B cell (primary cell): ENCODE results near the gene ABHD13. TPM values are rescaled to one million over a fixed set of nuclear protein-coding genes. Genes with fewer than 3 reads are reported as not detected.

Experiments
- ATAC-seq: fragments of 200-7000 bp; cut with Tn5 transposase; one replicate; pipeline ENCODE4 v1.10.0; 2021; ENCODE audit warnings: low read depth, mild to moderate bottlenecking, moderate number of reproducible peaks, moderate library complexity
- CTCF ChIA-PET: fragments of 350-600 bp; sonication (Branson Sonifier 250); formaldehyde crosslinking; loops from one replicate; lab custom pipeline; 2021; ENCODE audit warnings: antibody characterized with exemption, inconsistent platforms; lab: Charles Lee
- POLR2A ChIA-PET: fragments of 350-600 bp; sonication (Branson Sonifier 250); formaldehyde crosslinking; loops from one replicate; lab custom pipeline; 2021; ENCODE audit warnings: antibody characterized with exemption; lab: Charles Lee
- DNase-seq: peaks from one replicate; pipeline ENCODE4 v3.0.0; 2013
- H2AFZ ChIP-seq: 2 replicates; pipeline ENCODE4 v1.6.1; 2012; ENCODE audit warnings: mild to moderate bottlenecking, low read depth, low read length; ENCODE audit not compliant: insufficient read depth, poor library complexity, severe bottlenecking
- H3K27ac ChIP-seq, 2 donors: 1 replicate in 1 of 2; 2 replicates in 1 of 2; pipeline ENCODE4 v1.5.1; 2012 to 2013; ENCODE audit warnings: low read length in 2 of 2, mild to moderate bottlenecking in 2 of 2, moderate library complexity in 1 of 2
- H3K27me3 ChIP-seq, 4 experiments: fragments of 200-600 bp in 1 of 4; sonication (generic) in 1 of 4; replicated peaks in 1 of 4; 1 replicate in 2 of 4; 2 replicates in 2 of 4; pipeline versions ENCODE4 v1.6.1 to v1.7.0; 2013 to 2016; ENCODE audit warnings: low read length in 3 of 4, mild to moderate bottlenecking in 2 of 4, mixed read lengths in 1 of 4, moderate library complexity in 1 of 4; ENCODE audit not compliant: insufficient read depth in 4 of 4, control insufficient read depth in 3 of 4; ENCODE audit errors: control extremely low read depth in 1 of 4
- H3K36me3 ChIP-seq, 2 experiments: replicated peaks in 1 of 2; 1 replicate in 1 of 2; 2 replicates in 1 of 2; pipeline versions ENCODE4 v1.6.1 to v1.7.1; 2013; ENCODE audit warnings: low read length in 1 of 2; ENCODE audit not compliant: insufficient read depth in 2 of 2, control insufficient read depth in 1 of 2; ENCODE audit errors: control extremely low read depth in 1 of 2, extremely low read depth in 1 of 2
- H3K4me1 ChIP-seq, 2 donors: fragments of 200-600 bp in 1 of 2; sonication (generic) in 1 of 2; 1 replicate in 1 of 2; 2 replicates in 1 of 2; pipeline versions ENCODE4 v1.5.1 to v1.6.1; 2013 to 2017; ENCODE audit warnings: low read length in 2 of 2; ENCODE audit not compliant: control insufficient read depth in 2 of 2, insufficient read depth in 2 of 2
- H3K4me2 ChIP-seq: replicated peaks from 2 replicates; pipeline ENCODE3; 2012; ENCODE audit warnings: mild to moderate bottlenecking, low read depth, low read length; ENCODE audit not compliant: poor library complexity, severe bottlenecking
- H3K4me3 ChIP-seq, 5 experiments: fragments of 200-600 bp in 1 of 5; sonication (generic) in 1 of 5; 1 replicate in 3 of 5; 2 replicates in 2 of 5; pipeline versions ENCODE4 v1.5.1 to v1.7.0; 2011 to 2016; ENCODE audit warnings: low read length in 4 of 5, mild to moderate bottlenecking in 4 of 5, low read depth in 2 of 5, control low read depth in 1 of 5, moderate library complexity in 1 of 5; ENCODE audit not compliant: insufficient read depth in 1 of 5; ENCODE audit errors: control extremely low read depth in 1 of 5, extremely low read depth in 1 of 5
- H3K79me2 ChIP-seq: fragments of 200-600 bp; sonication (generic); one replicate; pipeline ENCODE4 v1.6.0; 2016; ENCODE audit warnings: low read length; ENCODE audit not compliant: control insufficient read depth, insufficient read depth
- H3K9ac ChIP-seq: fragments of 200-600 bp; sonication (generic); 2 replicates; pipeline ENCODE4 v1.6.1; 2017; ENCODE audit warnings: mild to moderate bottlenecking, low read length, moderate library complexity
- H3K9me3 ChIP-seq, 3 donors: one replicate each; pipeline versions ENCODE4 v1.6.1 to v1.7.1; 2013; ENCODE audit warnings: low read length in 2 of 3; ENCODE audit not compliant: control insufficient read depth in 2 of 3, insufficient read depth in 1 of 3; ENCODE audit errors: control extremely low read depth in 1 of 3
- H4K20me1 ChIP-seq: 2 replicates; pipeline ENCODE4 v1.6.0; 2012; ENCODE audit warnings: mild to moderate bottlenecking, low read length; ENCODE audit not compliant: insufficient read depth, control insufficient read depth, poor library complexity, severe bottlenecking
- H3K27ac Mint-ChIP-seq: one replicate; pipeline ENCODE4 v1.8.0; 2021; ENCODE audit warnings: mixed read lengths
- H3K27me3 Mint-ChIP-seq: one replicate; pipeline ENCODE4 v1.8.0; 2021; ENCODE audit warnings: mixed read lengths
- H3K4me1 Mint-ChIP-seq: one replicate; pipeline ENCODE4 v1.8.0; 2021; ENCODE audit warnings: mixed read lengths
- H3K4me3 Mint-ChIP-seq: one replicate; pipeline ENCODE4 v1.8.0; 2021; ENCODE audit warnings: mixed read lengths
- H3K9me3 Mint-ChIP-seq: one replicate; pipeline ENCODE4 v1.8.0; 2022; ENCODE audit warnings: mixed read lengths; ENCODE audit not compliant: insufficient read depth
- CTCF ChIP-seq: fragments of 200-600 bp; IDR thresholded peaks from one replicate; pipeline ENCODE4 v1.8.0; 2022; ENCODE audit warnings: antibody characterized with exemption, mild to moderate bottlenecking
- EZH2 ChIP-seq: IDR thresholded peaks from 2 replicates; pipeline ENCODE4 v1.6.1; 2012; ENCODE audit warnings: borderline replicate concordance, low read depth, mild to moderate bottlenecking, moderate library complexity, low read length; ENCODE audit not compliant: insufficient read depth, poor library complexity, severe bottlenecking
- WGBS: methylation state at CpG from one replicate; pipeline ENCODE4 v1.1.5; 2013; ENCODE audit warnings: missing lambda C conversion rate; ENCODE audit not compliant: insufficient coverage; 5-methylcytosine and 5-hydroxymethylcytosine counted together
- intact Hi-C: fragments of 100-400 bp; cut with micrococcal nuclease; formaldehyde crosslinking; loops from one replicate; pipeline ENCODE4 v1.10.0; 2022
- polyA plus RNA-seq: library from polyadenylated mRNA; depleted of rRNA; stranded (reverse); fragments of >200 nt; gene quantifications from 2 replicates; pipeline ENCODE4 v1.2.3, GENCODE V29; 2012
- total RNA-seq, 2 donors: library from RNA; stranded (reverse); fragments of 120-200 nt in 1 of 2; gene quantifications; 1 replicate in 1 of 2; 2 replicates in 1 of 2; pipeline versions ENCODE4 v1.2.3 to v1.2.4, GENCODE V29; 2013 to 2022

ABHD13 gene
- total and polyA plus RNA-seq, 2 donors (not counting 1 experiment from before 2014, with no cell fraction given): 6.2 to 14.6 TPM

GRCh38 chr13:108168929-108169328 lies 49.3 kb upstream of the ABHD13 start:
- ATAC-seq (no peak), DNase-seq (no peak)
- Histone ChIP-seq H3K27me3 (peaks cover 0 to 5% (median 0%) of the 10 kb centered on the region in 4 experiments), H3K27ac (no peak overlapping the region), H3K79me2 (no peaks in the 10 kb centered on the region), H3K4me1 (no peaks in the 10 kb centered on the region), H4K20me1 (no peaks in the 10 kb centered on the region), H3K36me3 (no peaks in the 10 kb centered on the region), H3K9me3 (peaks cover 0 to 9% (median 7%) of the 10 kb centered on the region in 3 donors), H2AFZ (no peak overlapping the region), H3K4me2 (no peak overlapping the region), H3K9ac (no peak overlapping the region), H3K4me3 (no peak overlapping the region)
- no peaks in the 10 kb centered on the region for H3K4me1 Mint-ChIP-seq
- CTCF ChIA-PET: interaction anchor here (0.5 kb wide), 1 partner anchor 13 kb away, joined by 3 read pairs; no protein-coding TSS in a partner anchor
- no peak overlapping the region for H3K4me3 Mint-ChIP-seq
- intact Hi-C loops: no loop called here
- TF ChIP-seq EZH2 (no peak), CTCF (no peak)
- WGBS: 82% methylated on average over 3 of the region's 3 CpGs
- no peak overlapping the region for H3K27ac Mint-ChIP-seq
- H3K9me3 Mint-ChIP-seq: peaks cover 9% of the 10 kb centered on the region
- H3K27me3 Mint-ChIP-seq: peaks cover 38% of the 10 kb centered on the region
- POLR2A ChIA-PET: no interaction called here

GRCh38 chr13:108176685-108177274 lies 41.4 kb upstream of the ABHD13 start:
- H4K20me1 ChIP-seq: no peaks in the 10 kb centered on the region
- H3K27ac Mint-ChIP-seq: no peak overlapping the region
- no peak overlapping the region for H3K27ac ChIP-seq
- whole genome bisulfite sequencing: no CpG with 5 or more reads among the region's 8 CpGs
- peaks cover 3% of the 10 kb centered on the region for H3K9me3 Mint-ChIP-seq
- CTCF ChIA-PET: interaction anchor here (0.7 to 7.2 kb wide), 12 partner anchors 9 to 718 kb away, joined by 3 to 89 read pairs (median 3); partner anchors contain the start of genes ABHD13 and LIG4
- no peaks in the 10 kb centered on the region for H3K79me2 ChIP-seq
- peaks cover 2% of the 10 kb centered on the region for H3K4me1 Mint-ChIP-seq
- no peaks in the 10 kb centered on the region for H3K27me3 ChIP-seq
- H3K4me3 Mint-ChIP-seq: no peak overlapping the region
- no peaks in the 10 kb centered on the region for H3K36me3 ChIP-seq
- intact Hi-C loops: loop anchor here (2.0 kb wide), 2 partner anchors 42 to 718 kb away; partner anchors contain the start of gene ABHD13
- H3K4me2 ChIP-seq: no peak overlapping the region
- no peak overlapping the region for H3K9ac ChIP-seq
- H3K27me3 Mint-ChIP-seq: no peaks in the 10 kb centered on the region
- POLR2A ChIA-PET: no interaction called here
- no peak overlapping the region for H3K4me3 ChIP-seq
- ATAC-seq: peak; percentile 41
- TF ChIP-seq CTCF: peak; percentile 83
- TF ChIP-seq EZH2: no peak
- peak; percentile 79 for DNase-seq
- peaks cover 0 to 6% (median 0%) of the 10 kb centered on the region in 3 donors for H3K9me3 ChIP-seq
- no peaks in the 10 kb centered on the region for H3K4me1 ChIP-seq
- no peak overlapping the region for H2AFZ ChIP-seq
